Peyer's patch (tissue), 4 donors: ENCODE results near the gene ETV3.

Experiments used
- POLR2A ChIP-seq, 2 donors: fragments of 450-650 bp; IDR thresholded peaks; one replicate each; pipeline ENCODE4 v1.5.1; 2017; ENCODE audit warnings: antibody characterized with exemption in 2 of 2, mild to moderate bottlenecking in 2 of 2, moderate library complexity in 2 of 2
- TF ChIP-seq, protein P1 (sequence below), 6 experiments: fragments of 450-650 bp in 4 of 6; fragments of 200-600 bp in 2 of 6; sonication (generic) in 1 of 6; IDR thresholded peaks; one replicate each; pipeline ENCODE4 v1.5.1; 2017 to 2019; ENCODE audit warnings: antibody characterized with exemption in 6 of 6, mild to moderate bottlenecking in 3 of 6, moderate library complexity in 1 of 6

DNA sequence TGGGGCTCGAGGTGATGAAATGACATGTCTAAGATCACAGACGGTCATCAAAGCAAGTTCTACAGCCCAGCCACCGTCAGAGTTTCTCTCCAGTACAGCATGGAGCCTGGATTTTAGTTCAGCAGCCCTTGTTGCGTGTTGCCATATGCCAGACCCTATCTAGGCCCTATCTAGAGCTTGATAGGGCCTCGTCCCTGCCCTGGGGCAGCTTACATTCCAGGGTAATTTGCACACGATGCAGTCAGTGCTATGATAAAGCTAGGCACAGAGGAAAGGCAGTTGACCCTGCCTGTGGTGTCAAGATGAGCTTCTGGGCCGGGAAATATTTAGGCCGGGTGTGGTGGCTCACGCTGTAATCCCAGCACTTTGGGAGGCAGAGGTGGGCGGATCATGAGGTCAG is 57.5 kb downstream of the ETV3 start:
- TF ChIP-seq, protein P1, sequence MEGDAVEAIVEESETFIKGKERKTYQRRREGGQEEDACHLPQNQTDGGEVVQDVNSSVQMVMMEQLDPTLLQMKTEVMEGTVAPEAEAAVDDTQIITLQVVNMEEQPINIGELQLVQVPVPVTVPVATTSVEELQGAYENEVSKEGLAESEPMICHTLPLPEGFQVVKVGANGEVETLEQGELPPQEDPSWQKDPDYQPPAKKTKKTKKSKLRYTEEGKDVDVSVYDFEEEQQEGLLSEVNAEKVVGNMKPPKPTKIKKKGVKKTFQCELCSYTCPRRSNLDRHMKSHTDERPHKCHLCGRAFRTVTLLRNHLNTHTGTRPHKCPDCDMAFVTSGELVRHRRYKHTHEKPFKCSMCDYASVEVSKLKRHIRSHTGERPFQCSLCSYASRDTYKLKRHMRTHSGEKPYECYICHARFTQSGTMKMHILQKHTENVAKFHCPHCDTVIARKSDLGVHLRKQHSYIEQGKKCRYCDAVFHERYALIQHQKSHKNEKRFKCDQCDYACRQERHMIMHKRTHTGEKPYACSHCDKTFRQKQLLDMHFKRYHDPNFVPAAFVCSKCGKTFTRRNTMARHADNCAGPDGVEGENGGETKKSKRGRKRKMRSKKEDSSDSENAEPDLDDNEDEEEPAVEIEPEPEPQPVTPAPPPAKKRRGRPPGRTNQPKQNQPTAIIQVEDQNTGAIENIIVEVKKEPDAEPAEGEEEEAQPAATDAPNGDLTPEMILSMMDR (IDR thresholded peaks at IDR 0.05) = no peak
- TF ChIP-seq POLR2A (IDR thresholded peaks at IDR 0.05) = no peak
